HG02884 (cell line): ENCODE measurements around the gene KSR2.

ENCODE experiments used
- ATAC-seq: cut with Tn5 transposase; IDR thresholded peaks from one replicate; pipeline ENCODE4 v1.9.1; 2021; ENCODE audit warnings: mild to moderate bottlenecking, moderate library complexity; ENCODE audit not compliant: unreplicated experiment

KSR2 gene

DNA sequence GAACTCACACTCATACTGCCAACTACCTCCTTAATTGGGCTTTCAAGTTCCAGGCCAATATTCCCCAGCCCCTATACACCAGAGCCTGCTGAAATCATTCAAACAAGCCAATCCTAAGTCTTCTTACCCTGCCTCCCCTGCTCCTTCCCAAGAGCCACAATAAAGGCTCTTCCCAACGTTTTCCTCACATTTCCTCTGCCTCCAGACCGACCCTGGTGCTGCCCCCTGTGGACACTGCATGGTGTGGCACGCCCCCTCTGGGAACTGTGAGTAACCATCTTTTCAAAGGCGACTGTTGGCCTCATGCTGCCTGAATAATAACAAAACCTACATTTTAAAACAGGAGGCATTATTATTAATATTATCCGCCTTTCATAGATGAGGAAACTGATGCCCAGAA is 495.8 kb downstream of the KSR2 start:
- ATAC-seq = no peak

DNA sequence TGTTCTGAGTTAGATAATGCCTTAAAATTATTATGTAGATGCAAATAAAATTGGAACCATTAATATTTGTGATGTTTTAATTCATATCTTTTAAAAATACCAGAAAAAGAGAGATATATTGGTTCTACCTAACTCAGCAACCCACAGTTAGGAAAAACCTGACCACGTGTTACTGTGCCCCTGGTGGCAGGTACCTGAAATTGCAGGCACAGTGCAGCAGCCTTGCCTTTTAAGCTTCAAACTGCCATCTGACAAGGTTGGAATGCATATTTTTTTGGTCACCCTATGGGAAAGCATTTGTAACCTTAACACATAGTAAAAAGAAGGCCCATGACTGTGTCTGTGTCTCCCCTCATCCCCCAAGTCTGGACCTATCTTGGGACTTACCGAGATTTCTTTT is 498.0 kb downstream of the KSR2 start:
- ATAC-seq = no peak

DNA sequence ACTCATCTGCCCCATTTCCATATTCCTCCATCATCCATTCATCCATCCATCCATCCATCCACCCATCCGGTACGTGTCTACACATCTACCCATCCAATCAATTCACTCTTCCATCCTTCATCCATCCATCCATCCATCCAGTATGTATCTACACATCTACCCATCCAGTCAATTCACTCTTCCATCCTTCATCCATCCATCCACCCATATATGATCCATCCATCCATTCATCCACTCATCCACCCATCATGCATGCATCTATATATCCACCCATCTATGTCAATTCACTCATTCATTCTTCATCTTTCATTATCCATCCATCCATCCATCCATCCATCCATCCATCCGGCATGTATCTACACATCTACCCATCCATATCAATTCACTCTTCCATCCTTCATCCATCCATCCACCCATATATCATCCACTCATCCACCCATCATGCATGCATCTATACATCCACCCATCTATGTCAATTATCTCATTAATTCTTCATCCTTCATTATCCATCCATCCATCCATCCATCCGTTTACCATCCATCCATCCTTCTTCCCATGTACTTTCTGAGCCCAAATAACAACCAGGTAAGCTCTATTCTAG is 498.8 kb downstream of the KSR2 start:
- no peak for ATAC-seq

DNA sequence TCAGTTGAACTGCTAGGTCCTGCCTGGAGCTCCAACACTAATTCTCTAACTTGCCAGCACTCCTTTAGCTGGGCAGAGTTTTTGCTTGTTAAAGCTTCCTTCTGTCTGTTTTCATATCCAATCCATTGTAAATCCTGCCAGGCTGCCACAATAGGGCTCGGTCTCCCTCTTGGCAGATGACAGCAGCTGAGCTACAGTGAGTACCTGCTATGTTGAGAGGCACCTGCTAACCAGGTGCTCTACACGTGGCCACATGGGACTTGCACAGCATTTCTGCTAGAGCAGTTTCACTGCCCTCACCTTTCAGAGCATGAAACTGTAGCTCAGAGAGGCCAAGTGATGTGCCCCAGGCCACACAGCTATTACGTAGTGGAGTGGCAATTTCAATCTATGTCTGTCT is 500.8 kb downstream of the KSR2 start:
- ATAC-seq = no peak

DNA sequence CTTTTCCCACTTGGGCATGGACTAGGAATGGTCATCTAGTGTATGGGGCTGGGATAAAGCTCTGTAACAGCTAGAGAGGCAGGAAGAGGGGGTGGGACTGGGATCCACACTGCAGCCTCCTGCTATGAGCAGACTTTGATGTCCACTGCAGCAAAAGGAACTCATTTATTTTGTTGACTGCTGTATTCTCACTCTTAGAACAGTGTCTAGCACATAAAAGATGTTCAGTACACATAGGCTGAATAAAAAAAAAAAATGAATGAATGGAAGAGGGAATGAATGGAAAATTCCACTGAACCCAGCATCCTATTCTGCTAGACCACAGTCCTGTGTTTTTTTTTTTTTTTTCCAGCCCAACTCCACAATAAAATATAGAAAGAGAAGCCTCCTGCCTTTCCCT is 501.2 kb downstream of the KSR2 start:
- no peak for ATAC-seq

DNA sequence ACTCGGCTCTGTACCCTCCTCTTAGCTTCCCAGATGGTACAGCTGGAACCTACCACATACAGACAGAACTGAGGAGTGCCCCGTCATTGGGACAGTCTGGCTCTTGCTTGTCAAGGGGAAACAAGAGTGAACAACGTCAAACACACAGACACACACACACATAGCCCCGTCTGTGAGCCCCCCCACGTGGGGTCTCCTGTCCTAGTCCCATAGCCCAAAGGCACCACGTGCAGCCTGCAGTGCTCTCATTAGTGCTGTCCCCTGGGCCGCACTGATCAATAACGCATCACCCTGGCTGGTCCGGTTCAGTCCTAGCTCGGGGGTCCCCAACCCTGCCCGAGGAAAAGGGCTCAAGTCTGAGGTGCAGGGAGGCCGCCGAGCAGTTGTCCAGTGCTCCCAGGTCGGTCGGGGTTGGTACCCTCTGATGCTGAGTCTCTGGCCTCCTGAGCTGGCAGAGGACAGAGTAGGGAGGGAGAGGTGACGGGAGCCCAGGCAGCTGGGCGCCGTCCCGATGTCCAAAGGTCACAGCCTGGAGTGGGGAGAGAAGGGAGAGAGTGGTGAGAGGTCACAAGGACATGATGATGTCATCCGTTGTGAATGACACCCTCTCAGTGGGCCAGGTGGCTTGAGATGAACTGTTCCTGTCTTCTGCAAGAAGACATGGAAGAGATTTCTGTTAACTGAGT is 502.0 kb downstream of the KSR2 start:
- no peak for ATAC-seq

DNA sequence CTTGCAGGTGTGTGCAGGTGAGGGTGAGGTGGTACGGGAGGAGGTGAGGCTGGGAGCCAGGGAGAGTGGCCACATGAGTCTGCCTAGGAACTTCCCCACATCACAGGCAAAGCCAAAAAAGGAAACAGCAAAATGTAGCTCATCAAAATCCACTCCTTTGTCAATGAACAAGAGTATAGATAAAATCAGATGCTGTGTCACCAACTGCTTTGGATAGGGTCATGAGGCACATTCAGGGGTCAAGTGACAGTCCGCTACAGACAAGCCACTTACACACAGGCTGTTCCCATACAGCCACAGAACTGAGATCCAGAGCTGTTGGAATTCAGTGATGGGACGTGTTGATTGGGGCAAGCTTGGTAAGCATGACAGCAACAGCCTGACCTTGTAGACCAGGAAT is 507.1 kb downstream of the KSR2 start:
- no peak for ATAC-seq

DNA sequence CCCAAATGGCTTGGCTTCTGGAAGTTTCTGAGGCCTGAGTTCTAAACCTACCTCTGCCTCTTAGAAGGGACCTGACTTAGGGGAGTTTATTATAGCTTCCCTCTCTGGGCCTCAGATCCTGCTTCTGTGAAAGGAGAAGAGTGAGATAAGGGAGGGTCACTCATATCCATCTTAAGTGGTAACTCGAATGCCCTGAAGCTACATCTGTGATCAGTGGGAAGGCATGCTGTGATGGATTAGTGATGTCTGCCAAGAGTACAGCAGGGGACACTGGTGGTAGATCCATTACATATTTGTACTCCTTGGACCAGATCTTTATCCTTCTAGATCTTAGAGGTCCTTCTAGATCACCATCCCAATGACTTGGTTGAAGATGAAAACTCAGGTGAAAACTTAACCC is 509.6 kb downstream of the KSR2 start:
- ATAC-seq = no peak

DNA sequence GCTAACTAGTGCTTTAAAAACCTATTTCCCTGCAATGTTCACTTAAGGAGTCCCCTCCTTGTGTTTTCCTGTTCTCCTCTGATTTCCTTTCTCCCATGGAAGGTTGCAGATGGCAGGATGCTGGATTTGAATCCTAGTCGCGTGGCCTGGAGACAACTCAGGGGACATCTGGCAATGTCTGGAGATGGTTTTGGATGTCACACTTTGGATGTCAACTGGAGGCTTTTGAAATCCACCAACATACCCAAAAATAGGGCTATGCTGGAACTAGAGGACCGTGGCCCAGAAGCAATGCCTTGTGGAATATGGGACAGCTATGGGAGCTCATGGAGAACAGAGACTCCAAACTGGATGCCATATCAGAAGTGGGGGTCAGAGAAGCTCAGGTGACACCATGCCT is 511.6 kb downstream of the KSR2 start:
- no peak for ATAC-seq

DNA sequence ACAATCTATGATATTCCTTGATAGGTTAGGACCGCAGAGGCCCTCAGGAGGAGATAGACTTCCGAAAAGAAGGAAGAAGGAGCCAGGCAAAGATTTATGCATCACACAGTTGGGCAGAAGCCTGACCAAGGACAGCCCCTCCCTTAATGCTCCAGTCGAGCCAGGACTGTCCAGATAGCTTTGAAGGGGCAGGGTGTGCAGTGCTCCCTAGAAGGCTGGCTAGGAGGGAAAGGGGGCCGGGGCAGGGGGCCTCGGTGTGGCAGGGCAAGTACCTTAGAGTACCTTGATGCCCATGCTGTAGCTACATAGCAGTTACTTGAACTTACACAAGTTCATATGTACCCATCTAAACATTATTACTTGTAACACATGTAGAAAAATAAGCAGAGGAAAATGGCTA is 512.7 kb downstream of the KSR2 start:
- ATAC-seq = no peak

DNA sequence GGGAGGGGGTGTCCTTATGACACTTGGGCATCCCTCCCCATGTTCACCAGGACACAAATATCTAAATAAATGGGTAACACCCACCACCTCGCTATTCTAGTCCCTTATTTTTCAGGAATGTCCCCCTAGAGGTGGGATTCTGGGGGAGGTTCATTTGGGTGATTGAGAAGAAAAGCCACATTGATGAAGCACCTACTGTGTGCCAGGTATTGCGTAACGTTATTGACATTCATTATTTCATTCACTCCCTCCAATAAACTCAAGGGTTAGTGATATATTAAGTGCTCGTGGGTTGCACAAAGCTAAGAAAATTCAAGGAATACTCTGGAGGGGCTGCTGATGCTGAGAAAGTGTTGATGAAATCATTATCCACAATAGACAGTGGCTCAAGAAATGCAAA is 514.8 kb downstream of the KSR2 start:
- ATAC-seq = no peak

DNA sequence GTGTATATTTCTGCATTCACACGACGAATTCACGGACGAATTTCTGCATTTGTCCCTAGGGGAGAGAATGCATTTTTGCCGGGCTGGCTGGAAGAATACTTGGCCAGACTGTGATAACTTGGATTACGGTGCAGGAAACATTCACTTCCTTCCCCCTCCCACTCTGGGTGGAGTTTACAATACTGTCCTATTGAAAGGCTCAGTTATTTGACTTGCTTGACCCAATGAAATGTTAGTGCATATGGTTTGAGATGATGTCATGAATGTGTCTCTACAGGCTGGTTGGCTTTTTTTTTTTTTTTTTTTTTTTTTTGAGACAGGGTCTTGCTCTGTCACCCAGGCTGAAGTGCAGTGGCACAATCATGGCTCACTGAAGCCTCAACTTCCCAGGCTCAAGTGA is 516.7 kb downstream of the KSR2 start:
- no peak for ATAC-seq

DNA sequence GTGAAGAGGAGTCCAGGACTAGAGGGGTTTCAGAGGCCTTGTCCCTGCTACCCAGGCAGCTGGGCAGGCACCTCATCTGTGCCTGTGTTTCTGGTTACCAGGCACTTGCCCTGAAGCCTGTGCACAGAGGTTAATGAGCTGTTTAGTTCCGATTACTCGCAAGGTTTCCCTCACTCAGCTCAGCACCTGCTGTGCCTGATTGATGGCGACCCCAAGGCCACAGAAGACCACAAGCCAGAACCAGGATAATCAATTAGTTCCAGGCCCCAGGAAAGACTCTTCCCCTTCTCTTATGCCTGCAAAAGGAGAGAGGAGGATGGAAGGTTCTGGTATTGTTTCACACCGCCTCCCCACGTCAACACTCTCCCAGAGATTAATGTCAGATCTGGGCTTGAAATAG is 518.6 kb downstream of the KSR2 start:
- no peak for ATAC-seq

DNA sequence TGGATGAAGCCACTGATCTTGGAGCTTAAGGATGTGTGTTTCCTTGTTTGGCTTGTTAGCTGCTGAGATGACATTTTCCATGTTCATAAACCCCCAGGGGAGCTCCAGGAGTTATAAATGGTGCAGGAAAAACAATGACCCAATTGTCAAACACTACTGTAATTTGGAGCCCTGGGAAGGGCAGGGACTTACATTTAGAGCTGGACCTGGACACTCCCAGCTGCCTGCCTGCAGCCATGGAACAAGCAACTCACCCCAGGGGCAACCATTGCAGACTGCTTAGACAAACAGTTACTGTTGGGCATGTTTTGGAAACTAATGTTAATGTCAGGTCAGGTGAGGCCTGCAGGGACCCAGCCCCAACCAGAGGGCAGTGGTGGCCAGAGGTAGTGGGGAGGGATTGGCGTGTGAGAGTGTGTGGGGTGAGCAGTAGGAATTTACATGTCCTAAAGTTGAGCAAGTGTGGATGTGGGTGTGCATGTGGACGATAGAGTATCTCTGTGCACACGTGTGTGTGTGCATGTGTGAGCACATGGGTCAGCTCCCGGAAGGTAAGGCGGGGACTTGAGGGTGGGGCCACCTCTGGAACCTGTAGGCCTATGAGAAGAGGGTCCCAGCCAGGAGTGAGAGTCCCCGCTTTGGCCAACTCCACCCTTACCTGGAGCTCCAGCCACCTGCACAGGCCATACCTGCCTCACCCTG is 521.0 kb downstream of the KSR2 start:
- no peak for ATAC-seq

DNA sequence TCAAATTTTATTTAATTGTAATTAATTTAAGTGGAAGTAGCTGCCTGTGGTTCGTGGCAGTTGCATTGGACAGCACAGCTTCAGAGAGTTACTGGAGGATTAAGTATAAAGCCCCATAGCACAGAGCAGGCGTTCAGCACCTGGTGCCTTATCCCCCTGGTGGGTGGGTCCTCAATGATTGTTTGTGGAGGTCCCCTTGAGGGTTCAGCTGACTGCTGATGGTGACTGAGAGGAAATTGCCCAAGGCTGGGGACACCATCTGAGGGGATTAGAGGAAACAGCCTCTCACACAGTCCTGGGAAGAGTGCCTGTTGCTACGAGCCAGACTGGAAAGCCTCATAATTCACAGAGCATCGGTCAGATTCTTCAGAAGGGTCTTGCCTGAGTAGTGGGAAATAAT is 524.0 kb downstream of the KSR2 start:
- ATAC-seq = no peak

DNA sequence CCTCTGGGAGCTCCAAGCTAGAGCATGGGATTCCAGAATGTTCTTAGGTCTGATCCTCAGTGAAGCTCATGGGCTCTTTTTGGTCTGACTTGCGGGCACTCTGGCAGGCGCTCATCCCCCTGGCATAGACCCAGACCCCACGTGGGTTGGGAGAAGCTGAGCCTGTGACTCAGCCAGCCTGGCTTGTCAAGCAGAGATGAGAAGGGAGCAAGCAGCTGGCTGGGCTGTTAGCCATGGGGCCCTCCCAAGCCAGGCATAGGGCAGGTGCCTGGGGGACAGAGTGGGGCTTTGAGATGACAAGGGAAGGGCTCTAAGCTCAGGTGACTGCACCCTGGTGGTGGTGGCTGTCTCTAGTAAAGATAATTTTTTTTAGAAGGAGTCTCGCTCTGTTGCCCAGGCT is 527.0 kb downstream of the KSR2 start:
- ATAC-seq = no peak

DNA sequence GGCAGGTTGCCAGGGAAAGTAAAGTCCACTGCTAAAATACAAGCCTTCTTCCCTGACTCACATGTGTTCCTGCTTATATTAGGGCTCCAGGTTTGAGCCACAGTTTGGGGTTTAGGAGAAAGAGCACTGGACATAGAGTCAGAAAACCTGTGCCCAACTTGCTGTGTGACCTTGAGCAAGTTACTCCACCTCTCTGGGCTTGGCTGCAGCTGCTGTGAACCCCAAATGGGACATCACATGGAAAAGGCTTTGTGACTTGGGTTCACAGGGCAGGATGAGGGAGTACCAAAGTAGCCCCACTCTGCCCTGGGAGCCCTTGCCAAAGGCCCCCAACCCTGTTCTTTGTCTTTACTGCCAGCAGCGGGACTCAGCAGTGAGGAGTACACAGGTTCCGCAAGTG is 528.4 kb downstream of the KSR2 start:
- no peak for ATAC-seq

DNA sequence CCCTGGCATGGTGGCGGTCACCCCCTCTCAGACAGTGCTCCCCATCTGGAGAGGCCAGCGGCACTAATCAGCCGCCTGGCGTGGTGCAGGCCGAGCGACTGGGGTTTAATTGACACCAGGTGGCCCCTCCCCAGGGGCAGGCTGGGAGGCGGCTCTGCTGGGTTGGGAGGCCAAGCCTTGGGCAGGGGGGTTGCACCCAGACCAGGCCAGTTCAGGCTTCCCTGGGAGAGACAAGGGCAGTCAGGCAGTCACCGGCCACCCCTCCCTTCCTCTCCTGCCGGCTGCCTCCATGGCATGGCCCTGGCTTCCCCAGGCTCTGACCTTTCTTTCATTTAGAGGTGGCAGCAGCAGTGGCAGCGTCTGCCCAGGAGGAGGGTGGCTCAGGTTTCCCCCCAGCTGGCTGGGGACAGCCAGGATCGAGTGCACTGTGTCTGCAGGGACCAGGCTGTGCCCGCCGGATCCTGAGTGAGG is 529.2 kb downstream of the KSR2 start:
- no peak for ATAC-seq

DNA sequence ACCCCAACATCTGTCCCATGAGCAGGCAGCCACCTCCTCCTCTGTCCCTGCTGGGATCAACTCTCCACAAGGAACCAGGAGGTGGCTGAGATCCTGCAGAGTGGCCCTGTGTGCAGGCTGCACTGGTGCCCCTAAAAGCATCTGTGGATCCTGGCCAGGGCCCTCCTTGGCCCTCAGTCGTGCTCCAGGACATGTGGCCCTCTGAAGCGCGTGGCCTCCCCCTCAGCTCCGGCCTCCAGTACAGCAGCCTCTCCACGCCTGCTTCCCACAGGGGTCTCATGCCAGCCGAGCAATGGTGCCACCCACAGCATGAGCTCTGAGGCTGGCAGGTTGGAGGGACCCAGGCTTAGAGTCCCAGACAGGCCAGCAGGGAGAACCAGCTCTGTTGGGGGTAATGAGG is 530.0 kb downstream of the KSR2 start:
- no peak for ATAC-seq

DNA sequence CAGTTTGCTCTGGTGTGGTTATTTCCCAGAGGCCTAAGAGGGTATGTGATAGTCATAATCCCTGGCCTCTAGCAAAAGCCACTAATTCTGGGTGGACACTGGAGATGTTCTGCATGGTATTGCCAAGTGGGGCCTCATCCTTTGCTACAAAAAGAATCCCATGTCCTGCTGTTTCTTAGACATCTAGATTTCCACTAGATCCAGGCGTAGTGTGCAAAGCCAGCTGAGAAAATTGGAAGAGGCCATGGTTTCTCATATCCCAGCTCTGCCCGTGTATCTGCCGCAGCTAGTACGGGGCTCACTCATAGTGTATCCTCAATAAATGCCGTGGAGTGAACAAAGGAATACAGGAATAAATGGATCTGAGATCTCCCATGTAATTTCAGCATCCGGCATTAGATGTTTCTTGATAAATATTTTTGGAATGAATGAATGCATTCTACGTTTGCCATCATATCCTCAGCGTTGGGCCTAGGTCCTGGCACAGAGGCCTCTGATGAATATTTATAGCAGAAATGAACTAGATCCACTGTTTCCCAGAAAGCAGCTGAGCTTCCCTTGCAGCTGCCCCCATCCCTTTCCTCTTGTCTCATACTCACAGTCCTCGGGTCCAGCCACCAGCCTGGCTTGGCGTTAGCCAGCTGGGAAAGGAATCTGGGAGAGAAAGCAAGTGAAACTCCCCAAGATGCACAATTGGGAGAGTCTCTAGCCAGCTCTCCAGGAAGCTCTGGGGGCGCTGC is 531.1 kb downstream of the KSR2 start:
- no peak for ATAC-seq

DNA sequence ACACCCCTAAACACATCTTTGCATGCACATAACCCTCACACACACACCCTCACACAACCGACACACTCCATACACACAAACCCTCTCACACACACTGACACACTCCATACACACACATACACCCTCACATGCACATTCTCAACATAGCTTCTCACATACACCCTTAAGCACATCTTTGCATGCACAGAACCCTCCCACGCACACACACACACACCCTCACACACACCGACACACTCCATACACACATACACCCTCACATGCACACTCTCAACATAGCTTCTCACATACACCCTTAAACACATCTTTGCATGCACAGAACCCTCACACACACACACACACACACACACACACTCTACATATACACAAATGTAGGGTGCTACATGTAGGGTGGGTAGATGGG is 534.9 kb downstream of the KSR2 start:
- ATAC-seq = no peak

DNA sequence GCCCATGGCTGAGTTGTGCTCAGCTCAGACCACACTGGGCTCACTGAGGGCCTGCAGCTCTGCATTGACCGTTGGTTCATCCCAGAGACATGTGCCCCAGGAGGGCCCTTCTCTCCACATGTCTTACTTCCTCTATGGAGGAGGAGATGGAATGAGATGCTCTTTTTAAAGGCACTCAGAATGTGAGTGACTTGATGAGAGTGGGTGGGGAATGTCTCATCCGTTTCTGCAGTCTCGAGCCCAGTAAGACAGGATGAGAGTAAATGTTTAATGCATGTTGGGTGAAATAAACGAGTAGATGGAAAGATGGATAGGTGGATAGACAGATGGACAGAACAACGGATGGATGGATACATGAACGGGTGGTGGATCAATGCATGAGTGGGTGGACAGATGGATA is 538.5 kb downstream of the KSR2 start:
- ATAC-seq = no peak
